HEK293T (cell line): ENCODE measurements around the gene PTTG1IP.

Experiments used
- FOXA1 ChIP-seq: fragments of 450-650 bp; IDR thresholded peaks from 2 replicates; pipeline ENCODE4 v1.6.1; 2016; ENCODE audit warnings: mild to moderate bottlenecking
- LEF1 ChIP-seq: fragments of 450-650 bp; IDR thresholded peaks from 2 replicates; pipeline ENCODE4 v1.6.1; 2017; ENCODE audit warnings: mild to moderate bottlenecking, borderline replicate concordance
- TARDBP ChIP-seq: fragments of 450-650 bp; IDR thresholded peaks from 2 replicates; pipeline ENCODE4 v1.6.1; 2016
- TF ChIP-seq, protein P1 (sequence below): fragments of 450-650 bp; IDR thresholded peaks from 2 replicates; pipeline ENCODE4 v1.6.1; 2016

DNA sequence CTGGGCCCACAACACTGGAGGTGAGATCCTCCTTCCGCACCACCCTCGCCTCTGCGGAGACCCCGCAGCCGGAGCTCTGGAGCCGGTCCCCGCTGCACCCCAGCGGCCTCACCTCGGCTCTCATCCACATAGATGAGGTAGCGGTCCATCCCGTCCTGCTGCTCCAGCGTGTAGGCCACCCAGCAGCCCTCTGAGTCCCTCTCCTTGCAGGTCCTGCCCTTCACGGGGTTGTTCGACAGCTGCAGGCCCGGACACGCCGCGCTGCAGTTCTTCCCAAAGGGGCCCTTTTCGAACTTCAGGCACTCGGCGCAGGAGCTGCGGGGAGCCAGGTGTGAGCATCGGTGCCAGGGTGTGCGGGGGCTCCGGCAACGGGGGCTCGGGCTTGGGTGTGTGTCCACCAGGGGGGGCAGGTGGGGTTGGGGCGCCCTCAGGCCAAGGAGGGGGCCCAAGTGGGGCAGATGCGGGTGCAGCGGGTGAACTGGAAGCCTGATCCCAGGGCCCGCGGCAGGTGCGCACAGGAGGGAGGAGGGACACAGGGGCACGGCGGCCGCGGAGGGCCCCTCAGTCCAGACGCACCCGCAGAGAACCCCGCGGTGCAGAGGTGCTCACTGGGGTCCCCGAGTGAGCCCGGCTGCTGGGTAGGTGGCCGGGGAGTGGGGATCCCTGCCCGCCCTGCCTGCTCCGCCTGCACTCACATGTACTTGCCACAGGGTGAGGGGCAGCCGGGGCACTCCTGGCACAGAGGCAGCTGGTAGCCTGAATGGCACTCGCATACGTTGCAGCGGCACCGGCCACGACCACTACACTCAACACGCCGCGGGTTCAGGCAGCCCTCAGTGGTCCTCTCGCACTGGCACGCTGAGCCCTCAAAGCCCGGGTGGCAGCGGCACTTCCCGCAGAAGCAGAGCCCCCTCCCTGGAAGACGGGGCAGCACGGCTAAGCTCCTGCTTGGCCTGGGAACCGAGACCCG is 15.4 kb upstream of the PTTG1IP start:
- TF ChIP-seq LEF1 (no peak), TARDBP (no peak), FOXA1 (no peak)
- TF ChIP-seq, protein P1, sequence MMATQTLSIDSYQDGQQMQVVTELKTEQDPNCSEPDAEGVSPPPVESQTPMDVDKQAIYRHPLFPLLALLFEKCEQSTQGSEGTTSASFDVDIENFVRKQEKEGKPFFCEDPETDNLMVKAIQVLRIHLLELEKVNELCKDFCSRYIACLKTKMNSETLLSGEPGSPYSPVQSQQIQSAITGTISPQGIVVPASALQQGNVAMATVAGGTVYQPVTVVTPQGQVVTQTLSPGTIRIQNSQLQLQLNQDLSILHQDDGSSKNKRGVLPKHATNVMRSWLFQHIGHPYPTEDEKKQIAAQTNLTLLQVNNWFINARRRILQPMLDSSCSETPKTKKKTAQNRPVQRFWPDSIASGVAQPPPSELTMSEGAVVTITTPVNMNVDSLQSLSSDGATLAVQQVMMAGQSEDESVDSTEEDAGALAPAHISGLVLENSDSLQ = no peak
